C4-2B (cell line): ENCODE data around the gene MFSD6L.

Experiments
- H3K27ac ChIP-seq: fragments of 450-650 bp; 2 replicates; pipeline ENCODE4 v1.5.1; 2017
- ZFX ChIP-seq: fragments of 450-650 bp; IDR thresholded peaks from 2 replicates; pipeline ENCODE4 v1.6.1; 2017
- TF ChIP-seq, protein P1 (sequence below): fragments of 450-650 bp; conservative IDR thresholded peaks from 2 replicates; pipeline ENCODE4 v1.5.1; 2017; ENCODE audit warnings: mild to moderate bottlenecking

The MFSD6L gene, protein sequence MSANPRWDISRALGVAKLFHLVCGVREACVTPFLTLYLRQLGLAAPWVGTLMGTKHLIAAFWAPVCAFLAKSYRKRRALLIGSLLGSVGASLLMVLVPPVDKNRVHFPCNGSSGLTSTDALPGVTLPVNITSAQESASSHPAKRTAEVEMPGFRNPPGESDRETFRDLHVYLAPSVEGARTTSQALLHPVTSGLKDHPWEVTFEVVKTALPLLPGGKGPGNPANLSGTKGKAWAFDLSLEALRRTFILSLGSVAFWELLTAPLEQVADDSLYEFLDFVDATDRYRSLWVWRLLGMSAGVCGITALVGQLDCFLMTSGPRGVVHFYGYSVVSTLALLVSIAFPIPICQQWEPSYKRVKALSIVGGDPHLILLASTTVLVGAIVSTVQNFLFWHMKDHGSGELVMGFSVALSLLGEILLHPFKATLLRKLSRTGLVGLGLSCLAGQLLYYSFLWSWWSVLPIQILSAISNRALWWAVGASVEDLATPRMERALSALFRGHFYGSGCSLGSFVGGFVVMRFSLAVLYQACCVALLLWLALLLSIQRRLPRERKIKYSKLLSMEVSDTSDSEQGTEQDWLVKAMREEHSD

DNA sequence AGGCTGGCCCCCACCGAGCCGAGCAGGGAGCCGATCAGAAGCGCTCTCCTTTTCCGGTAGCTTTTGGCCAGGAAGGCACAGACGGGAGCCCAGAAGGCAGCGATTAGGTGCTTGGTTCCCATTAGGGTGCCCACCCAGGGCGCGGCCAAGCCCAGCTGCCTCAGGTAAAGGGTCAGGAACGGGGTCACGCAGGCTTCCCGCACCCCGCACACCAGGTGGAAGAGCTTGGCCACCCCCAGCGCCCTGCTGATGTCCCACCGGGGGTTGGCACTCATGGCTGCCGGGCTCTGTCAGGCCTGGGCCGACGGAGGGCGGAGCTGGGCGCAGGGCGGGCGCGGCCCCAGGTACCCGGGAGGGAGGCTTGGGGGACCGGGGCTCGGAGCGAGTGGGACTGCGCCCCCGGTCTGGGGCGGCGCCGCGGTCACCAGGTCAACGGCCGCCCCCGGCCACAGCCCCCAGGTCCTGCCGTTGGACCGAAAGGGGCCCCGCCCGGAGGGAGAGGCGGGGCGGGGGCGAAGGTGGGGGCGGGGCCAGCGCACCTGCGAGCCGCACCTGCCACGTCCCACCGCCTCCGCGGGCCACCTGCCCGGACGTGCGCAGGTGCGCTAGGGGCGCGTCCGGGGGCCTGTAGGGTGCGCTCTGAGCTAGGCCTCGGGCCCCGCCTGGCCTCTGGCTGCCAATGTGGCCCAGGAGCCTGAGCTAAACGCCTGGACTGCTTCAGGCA is at the start of gene MFSD6L:
MFSD6L (minus strand) TSS at position 520 of the 724 bp plus-strand sequence; CDS start at position 275, 245 bp downstream.
- H3K27ac ChIP-seq, result no peak within 1 kb of the TSS
- TF ChIP-seq, protein P1, sequence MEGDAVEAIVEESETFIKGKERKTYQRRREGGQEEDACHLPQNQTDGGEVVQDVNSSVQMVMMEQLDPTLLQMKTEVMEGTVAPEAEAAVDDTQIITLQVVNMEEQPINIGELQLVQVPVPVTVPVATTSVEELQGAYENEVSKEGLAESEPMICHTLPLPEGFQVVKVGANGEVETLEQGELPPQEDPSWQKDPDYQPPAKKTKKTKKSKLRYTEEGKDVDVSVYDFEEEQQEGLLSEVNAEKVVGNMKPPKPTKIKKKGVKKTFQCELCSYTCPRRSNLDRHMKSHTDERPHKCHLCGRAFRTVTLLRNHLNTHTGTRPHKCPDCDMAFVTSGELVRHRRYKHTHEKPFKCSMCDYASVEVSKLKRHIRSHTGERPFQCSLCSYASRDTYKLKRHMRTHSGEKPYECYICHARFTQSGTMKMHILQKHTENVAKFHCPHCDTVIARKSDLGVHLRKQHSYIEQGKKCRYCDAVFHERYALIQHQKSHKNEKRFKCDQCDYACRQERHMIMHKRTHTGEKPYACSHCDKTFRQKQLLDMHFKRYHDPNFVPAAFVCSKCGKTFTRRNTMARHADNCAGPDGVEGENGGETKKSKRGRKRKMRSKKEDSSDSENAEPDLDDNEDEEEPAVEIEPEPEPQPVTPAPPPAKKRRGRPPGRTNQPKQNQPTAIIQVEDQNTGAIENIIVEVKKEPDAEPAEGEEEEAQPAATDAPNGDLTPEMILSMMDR, result no peak
- TF ChIP-seq ZFX, result no peak

GRCh38 chr17:8847891-8848290 is 48.7 kb upstream of the MFSD6L start:
- no peak for TF ChIP-seq ZFX
- TF ChIP-seq, protein P1, result no peak
- no peak overlapping the region for H3K27ac ChIP-seq

GRCh38 chr17:8846768-8847211 is 47.6 kb upstream of the MFSD6L start:
- H3K27ac ChIP-seq, result no peak overlapping the region
- no peak for TF ChIP-seq ZFX
- TF ChIP-seq, protein P1, result no peak

DNA sequence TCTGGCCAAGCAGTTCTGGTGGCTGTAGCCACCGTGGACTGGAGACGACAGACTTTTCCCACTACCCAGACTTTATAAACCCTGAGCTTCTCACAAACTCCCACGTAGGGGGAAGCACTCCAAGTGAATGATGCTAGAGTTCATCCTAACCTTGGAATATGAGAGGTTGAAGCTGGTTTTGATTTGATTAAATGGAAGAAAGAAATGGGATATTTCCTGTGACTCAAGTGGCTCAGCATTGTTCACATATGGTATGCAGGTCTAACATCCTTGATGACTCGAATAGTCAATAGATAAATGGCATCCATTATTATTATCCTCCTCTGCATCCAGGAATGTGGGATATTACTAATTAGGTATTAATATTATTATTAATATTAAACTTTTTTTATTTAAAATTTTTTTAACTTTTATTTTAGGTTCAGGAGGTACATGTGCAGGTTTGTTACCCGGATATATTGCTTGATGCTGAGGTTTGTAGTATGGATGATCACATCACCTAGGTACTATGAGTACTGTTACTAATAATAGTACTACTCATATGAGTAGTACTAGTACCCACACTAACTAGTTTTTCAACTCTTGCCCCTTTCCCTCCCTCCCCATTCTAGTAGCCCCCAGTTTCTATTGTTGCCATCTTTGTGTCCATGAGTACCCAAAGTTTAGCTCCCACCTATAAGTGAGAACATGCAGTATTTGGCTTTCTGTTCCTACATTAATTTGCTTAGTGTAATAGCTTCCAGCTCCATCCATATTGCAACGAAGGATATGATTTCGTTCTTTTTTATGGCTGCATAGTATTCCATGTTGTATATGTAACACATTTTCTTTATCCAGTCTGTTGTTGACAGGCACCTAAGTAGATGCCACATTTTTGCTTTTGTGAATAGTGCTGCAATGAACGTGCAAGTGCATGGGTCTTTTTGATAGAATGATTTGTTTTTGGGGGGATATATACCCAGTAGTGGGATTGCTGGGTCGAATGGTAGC is 45.4 kb upstream of the MFSD6L start:
- H3K27ac ChIP-seq, result no peak overlapping the region
- TF ChIP-seq ZFX, result no peak
- TF ChIP-seq, protein P1, result no peak

DNA sequence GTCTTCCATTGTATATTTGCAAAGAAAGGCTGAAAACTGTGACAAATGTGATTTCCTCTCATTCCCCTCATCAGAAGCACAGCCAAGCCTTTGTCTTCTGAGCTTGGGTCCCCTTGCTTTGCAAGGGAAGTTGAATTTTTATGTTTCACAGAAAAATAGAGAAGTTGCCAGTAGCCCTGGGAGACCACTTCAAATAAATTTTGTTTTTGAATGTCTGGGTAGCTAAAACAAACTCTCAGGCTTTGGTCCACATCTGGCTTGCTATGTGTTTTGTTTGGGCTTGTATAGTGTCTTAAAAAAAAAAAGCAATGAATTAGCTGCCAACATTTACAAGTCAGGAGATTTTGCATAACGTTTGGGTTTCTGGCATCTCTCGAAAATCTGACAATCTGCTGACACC is 44.2 kb upstream of the MFSD6L start:
- no peak for TF ChIP-seq ZFX
- TF ChIP-seq, protein P1, result no peak
- H3K27ac ChIP-seq, result no peak overlapping the region

GRCh38 chr17:8841844-8842243 is 42.7 kb upstream of the MFSD6L start:
- H3K27ac ChIP-seq, result no peak overlapping the region
- TF ChIP-seq, protein P1, result no peak
- TF ChIP-seq ZFX, result no peak
